ENCODE results near the gene CACNA2D3. TPM values are rescaled to one million over a fixed set of nuclear protein-coding genes. Genes with fewer than 3 reads are reported as not detected.

CACNA2D3 gene
- total RNA-seq, 2 experiments from 2014 or later = not detected

DNA sequence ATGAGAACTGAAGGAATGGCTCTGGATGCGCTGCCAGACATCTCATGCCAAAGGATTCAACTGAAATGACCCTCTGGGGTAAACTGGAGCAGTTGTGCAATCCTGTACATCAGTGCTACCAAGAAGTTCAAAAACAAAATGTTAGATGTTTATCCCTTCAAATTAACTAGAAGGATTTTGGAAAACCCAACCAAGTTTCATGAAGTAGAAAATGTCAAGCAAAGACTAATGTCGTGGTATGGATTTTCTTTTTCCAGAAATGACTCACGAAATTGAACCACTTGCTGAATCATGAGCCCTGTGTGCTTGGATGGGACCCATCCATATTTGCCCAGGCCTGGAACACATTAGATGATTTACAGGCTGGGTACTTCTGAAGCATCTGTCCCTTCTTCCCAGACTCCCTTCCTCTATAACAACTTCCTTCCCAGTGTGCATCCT lies 703.9 kb downstream of the CACNA2D3 start:
- H3K36me3 Mint-ChIP-seq = no peaks in the 10 kb centered on the region
- no peaks in the 10 kb centered on the region for H3K4me1 Mint-ChIP-seq (ENCODE audit: low read depth)
- H3K27me3 Mint-ChIP-seq = no peaks in the 10 kb centered on the region
- intact Hi-C loops (cut with micrococcal nuclease) = no loop called here
- no peak overlapping the region for H3K4me3 Mint-ChIP-seq
- DNase-seq = no peak
- H3K27ac Mint-ChIP-seq = no peak overlapping the region
- no peaks in the 10 kb centered on the region for H3K9me3 Mint-ChIP-seq
- CTCF ChIA-PET = no interaction called here
- POLR2A ChIA-PET = no interaction called here

GRCh38 chr3:54827056-54827687 lies 704.8 kb downstream of the CACNA2D3 start:
- intact Hi-C loops (cut with micrococcal nuclease) = no loop called here
- ChIA-PET POLR2A (no interaction called here), CTCF (no interaction called here)
- no peak overlapping the region for H3K4me3 Mint-ChIP-seq
- H3K27me3 Mint-ChIP-seq = no peaks in the 10 kb centered on the region
- peaks cover 4% of the 10 kb centered on the region for H3K9me3 Mint-ChIP-seq
- H3K27ac Mint-ChIP-seq = no peak overlapping the region
- H3K4me1 Mint-ChIP-seq (ENCODE audit: low read depth) = no peaks in the 10 kb centered on the region
- no peaks in the 10 kb centered on the region for H3K36me3 Mint-ChIP-seq
- no peak for DNase-seq

DNA sequence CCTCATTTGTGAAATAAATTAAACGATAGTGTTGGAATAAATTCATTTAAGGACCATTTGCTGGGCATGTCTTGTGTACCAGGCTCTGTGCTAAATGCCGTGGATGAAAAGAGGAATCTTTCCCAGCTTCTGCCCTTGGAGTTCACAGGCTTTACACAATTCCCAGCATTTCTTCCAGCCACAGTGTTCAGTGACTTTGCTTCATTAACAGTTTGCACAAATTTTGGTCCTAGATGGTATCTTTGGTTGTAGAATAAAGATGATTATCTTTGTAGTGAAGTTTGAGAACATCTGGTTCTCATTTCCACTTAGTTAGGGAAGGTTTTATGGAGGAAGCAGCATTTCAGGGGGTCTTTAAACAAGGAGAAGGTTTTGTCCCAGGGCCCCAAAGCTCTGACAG lies 705.4 kb downstream of the CACNA2D3 start:
- CTCF ChIA-PET = no interaction called here
- Mint-ChIP-seq H3K4me1 (ENCODE audit: low read depth) (no peaks in the 10 kb centered on the region), H3K27ac (no peak overlapping the region), H3K27me3 (no peaks in the 10 kb centered on the region), H3K4me3 (no peak overlapping the region), H3K9me3 (peaks cover 4% of the 10 kb centered on the region), H3K36me3 (no peaks in the 10 kb centered on the region)
- POLR2A ChIA-PET = no interaction called here
- intact Hi-C loops (cut with micrococcal nuclease) = no loop called here
- DNase-seq = no peak

- ChIA-PET POLR2A (no interaction called here), CTCF (interaction anchor here (0.6 to 2.5 kb wide), 7 partner anchors 16 to 1473 kb away, joined by 3 to 9 read pairs (median 4); no protein-coding TSS in a partner anchor)
- H3K36me3 Mint-ChIP-seq = no peaks in the 10 kb centered on the region
- H3K27me3 Mint-ChIP-seq = no peaks in the 10 kb centered on the region
- H3K4me1 Mint-ChIP-seq (ENCODE audit: low read depth) = no peaks in the 10 kb centered on the region
- peaks cover 4% of the 10 kb centered on the region for H3K9me3 Mint-ChIP-seq
- intact Hi-C loops (cut with micrococcal nuclease) = no loop called here
- peak; percentile 12 for DNase-seq
- H3K27ac Mint-ChIP-seq = no peak overlapping the region
- no peak overlapping the region for H3K4me3 Mint-ChIP-seq
These were observed 708.3 kb downstream of the CACNA2D3 start for GRCh38 chr3:54830658-54831057.

- no peak overlapping the region for H3K27ac Mint-ChIP-seq
- peaks cover 4% of the 10 kb centered on the region for H3K9me3 Mint-ChIP-seq
- CTCF ChIA-PET = interaction anchor here (0.6 to 2.5 kb wide), 6 partner anchors 17 to 1472 kb away, joined by 3 to 9 read pairs (median 4); no protein-coding TSS in a partner anchor
These were observed 708.8 kb downstream of the CACNA2D3 start for GRCh38 chr3:54831112-54831511.

DNA sequence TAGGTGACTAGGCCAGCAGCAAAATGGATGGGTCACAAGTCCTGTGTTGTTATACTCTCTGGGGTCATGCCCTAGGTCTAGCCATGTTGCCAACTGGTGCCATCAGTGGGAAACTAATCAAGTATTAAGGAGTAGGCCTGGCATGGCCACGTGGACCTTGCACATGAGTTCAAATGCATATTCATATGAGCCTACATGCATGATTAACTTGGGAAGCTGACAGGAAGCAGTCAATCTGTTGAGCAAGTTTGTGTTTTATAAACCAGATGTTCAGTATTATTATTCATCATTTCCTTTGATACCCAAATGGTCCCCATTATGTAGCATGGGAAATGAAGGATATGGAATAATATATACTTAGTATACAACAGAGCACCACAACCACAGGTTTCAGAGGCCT lies 710.5 kb downstream of the CACNA2D3 start:
- POLR2A ChIA-PET = no interaction called here
- H3K36me3 Mint-ChIP-seq = no peaks in the 10 kb centered on the region
- H3K4me3 Mint-ChIP-seq = no peak overlapping the region
- no peak overlapping the region for H3K27ac Mint-ChIP-seq
- intact Hi-C loops (cut with micrococcal nuclease) = no loop called here
- CTCF ChIA-PET = interaction anchor here (2.5 kb wide), 1 partner anchor 1418 kb away, joined by 9 read pairs; no protein-coding TSS in a partner anchor
- no peaks in the 10 kb centered on the region for H3K27me3 Mint-ChIP-seq
- no peaks in the 10 kb centered on the region for H3K4me1 Mint-ChIP-seq (ENCODE audit: low read depth)
- peaks cover 4% of the 10 kb centered on the region for H3K9me3 Mint-ChIP-seq
- DNase-seq = no peak

More at GRCh38 chr3:54831112-54831511, 708.8 kb downstream of the CACNA2D3 start:
- H3K4me3 Mint-ChIP-seq = no peak overlapping the region
- intact Hi-C loops (cut with micrococcal nuclease) = no loop called here
- no peaks in the 10 kb centered on the region for H3K4me1 Mint-ChIP-seq (ENCODE audit: low read depth)
- H3K36me3 Mint-ChIP-seq = no peaks in the 10 kb centered on the region
- POLR2A ChIA-PET = no interaction called here
- DNase-seq = no peak
- H3K27me3 Mint-ChIP-seq = no peaks in the 10 kb centered on the region

- Mint-ChIP-seq H3K4me1 (ENCODE audit: low read depth) (no peaks in the 10 kb centered on the region), H3K9me3 (peaks cover 4% of the 10 kb centered on the region), H3K4me3 (no peak overlapping the region), H3K36me3 (no peaks in the 10 kb centered on the region), H3K27ac (no peak overlapping the region), H3K27me3 (no peaks in the 10 kb centered on the region)
- intact Hi-C loops (cut with micrococcal nuclease) = no loop called here
- ChIA-PET POLR2A (no interaction called here), CTCF (no interaction called here)
- no peak for DNase-seq
These were observed 713.3 kb downstream of the CACNA2D3 start for GRCh38 chr3:54835701-54836100.

GRCh38 chr3:54836871-54837270 lies 714.5 kb downstream of the CACNA2D3 start:
- POLR2A ChIA-PET = no interaction called here
- no peak for DNase-seq
- no peaks in the 10 kb centered on the region for H3K4me1 Mint-ChIP-seq (ENCODE audit: low read depth)
- H3K27ac Mint-ChIP-seq = no peak overlapping the region
- CTCF ChIA-PET = no interaction called here
- intact Hi-C loops (cut with micrococcal nuclease) = no loop called here
- peaks cover 3% of the 10 kb centered on the region for H3K9me3 Mint-ChIP-seq
- no peaks in the 10 kb centered on the region for H3K27me3 Mint-ChIP-seq
- no peak overlapping the region for H3K4me3 Mint-ChIP-seq
- H3K36me3 Mint-ChIP-seq = no peaks in the 10 kb centered on the region

- no peaks in the 10 kb centered on the region for H3K36me3 Mint-ChIP-seq
- ChIA-PET POLR2A (no interaction called here), CTCF (no interaction called here)
- H3K9me3 Mint-ChIP-seq = no peaks in the 10 kb centered on the region
- H3K4me1 Mint-ChIP-seq (ENCODE audit: low read depth) = no peaks in the 10 kb centered on the region
- H3K27me3 Mint-ChIP-seq = no peaks in the 10 kb centered on the region
- H3K4me3 Mint-ChIP-seq = no peak overlapping the region
- no peak overlapping the region for H3K27ac Mint-ChIP-seq
- intact Hi-C loops (cut with micrococcal nuclease) = no loop called here
- DNase-seq = no peak
These were observed 715.6 kb downstream of the CACNA2D3 start for GRCh38 chr3:54837964-54838363.

DNA sequence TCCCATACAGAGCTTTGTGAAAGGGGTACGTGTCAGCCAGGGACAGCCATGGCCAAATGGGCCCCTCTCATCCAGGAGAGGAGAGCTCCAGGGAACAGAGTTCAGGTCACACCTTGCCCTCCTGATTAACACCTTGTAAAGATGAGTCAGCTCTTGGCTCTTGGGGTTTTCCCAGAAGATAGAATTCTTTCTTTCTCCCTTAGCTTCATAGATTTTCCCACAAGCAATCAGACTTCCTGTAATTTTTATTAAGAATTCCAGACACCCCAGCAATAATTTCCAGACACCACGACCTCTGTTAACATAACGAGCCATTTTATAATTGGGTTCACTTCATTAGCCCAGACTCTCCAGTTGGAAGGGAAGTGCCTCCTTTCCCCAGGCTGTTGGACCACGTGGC lies 719.1 kb downstream of the CACNA2D3 start:
- Mint-ChIP-seq H3K36me3 (no peaks in the 10 kb centered on the region), H3K9me3 (no peaks in the 10 kb centered on the region), H3K4me1 (ENCODE audit: low read depth) (no peaks in the 10 kb centered on the region), H3K27me3 (peaks cover 2% of the 10 kb centered on the region), H3K4me3 (no peak overlapping the region), H3K27ac (no peak overlapping the region)
- POLR2A ChIA-PET = no interaction called here
- CTCF ChIA-PET = no interaction called here
- intact Hi-C loops (cut with micrococcal nuclease) = no loop called here
- no peak for DNase-seq

DNA sequence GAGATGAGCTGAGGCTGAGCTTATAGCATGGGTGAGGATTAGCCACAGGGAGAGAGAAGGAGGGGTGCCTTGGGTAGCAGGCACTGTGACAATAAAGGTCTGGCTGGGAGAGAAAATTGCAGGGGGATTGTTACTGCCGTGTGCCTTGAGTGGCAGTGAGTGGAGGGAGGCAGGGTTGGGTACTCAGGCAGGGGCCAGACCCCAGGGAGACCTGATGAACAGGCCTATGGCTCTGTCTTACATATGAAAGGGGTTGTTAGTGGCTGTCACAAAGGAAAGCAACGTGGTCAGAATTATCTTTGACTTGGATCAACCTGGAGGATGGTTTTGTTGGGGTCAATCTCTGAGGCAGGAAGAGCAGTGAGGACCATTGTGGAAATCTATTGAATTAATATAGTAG lies 721.0 kb downstream of the CACNA2D3 start:
- CTCF ChIA-PET = no interaction called here
- POLR2A ChIA-PET = no interaction called here
- intact Hi-C loops (cut with micrococcal nuclease) = no loop called here
- Mint-ChIP-seq H3K27ac (no peak overlapping the region), H3K4me1 (ENCODE audit: low read depth) (no peaks in the 10 kb centered on the region), H3K9me3 (no peaks in the 10 kb centered on the region), H3K27me3 (peaks cover 2% of the 10 kb centered on the region), H3K36me3 (no peaks in the 10 kb centered on the region), H3K4me3 (no peak overlapping the region)
- DNase-seq = no peak

DNA sequence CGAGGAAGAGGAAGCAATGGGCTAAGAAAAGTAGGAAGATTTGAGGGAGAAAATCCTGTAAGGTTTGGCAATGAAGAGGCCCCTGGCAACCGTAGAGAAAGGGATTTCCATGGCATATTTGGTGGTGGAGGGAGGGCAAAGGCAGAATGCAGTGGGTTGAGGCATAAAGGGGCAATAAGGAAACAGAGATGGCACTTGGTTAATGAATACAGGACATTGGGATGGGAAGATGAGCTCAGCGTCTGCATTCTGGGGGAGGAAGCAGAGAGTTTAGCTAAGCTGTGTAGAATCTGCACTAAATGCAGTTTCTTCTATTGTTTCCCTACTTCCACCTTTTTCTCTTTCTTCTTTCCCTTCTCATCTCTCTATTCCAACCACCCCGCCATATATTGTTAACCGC lies 721.9 kb downstream of the CACNA2D3 start:
- Mint-ChIP-seq H3K36me3 (no peaks in the 10 kb centered on the region), H3K27me3 (peaks cover 2% of the 10 kb centered on the region), H3K4me3 (no peak overlapping the region), H3K27ac (no peak overlapping the region), H3K9me3 (no peaks in the 10 kb centered on the region), H3K4me1 (ENCODE audit: low read depth) (no peaks in the 10 kb centered on the region)
- ChIA-PET POLR2A (no interaction called here), CTCF (no interaction called here)
- intact Hi-C loops (cut with micrococcal nuclease) = no loop called here
- DNase-seq = no peak

DNA sequence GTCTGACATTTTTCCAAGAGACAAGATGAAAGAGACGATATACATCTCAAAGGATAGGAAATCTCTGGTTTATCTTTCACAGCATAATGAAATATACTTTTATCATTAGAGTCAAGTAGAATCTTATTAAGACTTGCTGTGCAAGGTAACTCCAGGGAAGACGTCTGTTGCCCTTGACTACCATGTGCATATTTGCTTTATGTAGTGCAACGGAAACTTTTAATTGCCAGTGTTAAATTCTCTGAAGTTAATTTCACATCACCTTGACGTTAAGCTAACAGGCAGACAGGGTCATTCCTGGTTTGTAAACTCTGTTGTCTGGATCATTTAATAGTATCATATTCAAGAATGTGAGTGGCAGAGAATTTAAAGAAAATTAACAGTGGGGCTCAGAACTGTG lies 722.7 kb downstream of the CACNA2D3 start:
- no peaks in the 10 kb centered on the region for H3K4me1 Mint-ChIP-seq (ENCODE audit: low read depth)
- no peak overlapping the region for H3K4me3 Mint-ChIP-seq
- CTCF ChIA-PET = interaction anchor here (0.6 kb wide), 1 partner anchor 687 kb away, joined by 3 read pairs; no protein-coding TSS in a partner anchor
- no peak overlapping the region for H3K27ac Mint-ChIP-seq
- POLR2A ChIA-PET = no interaction called here
- H3K27me3 Mint-ChIP-seq = peaks cover 2% of the 10 kb centered on the region
- H3K9me3 Mint-ChIP-seq = no peaks in the 10 kb centered on the region
- H3K36me3 Mint-ChIP-seq = no peaks in the 10 kb centered on the region
- intact Hi-C loops (cut with micrococcal nuclease) = no loop called here
- no peak for DNase-seq

Data from activated CD4-positive, alpha-beta memory T cell treated with anti-CD3 and anti-CD28 coated beads for 36 hours (primary cell).